KMS-11 (cell line): Measurements from ENCODE around the gene ARHGAP11B.
A peak's percentile ranks its signal among the peaks of the same experiment; 100 is the strongest.
"Not testable (repeated sequence)": the region's sequence is repeated elsewhere in the genome, so short reads cannot be mapped to it uniquely, and the experiment has no call there.

Experiments used
- H2AFZ ChIP-seq: fragments of 200-600 bp; sonication (generic); 2 replicates; pipeline ENCODE4 v1.6.1; 2016; ENCODE audit warnings: antibody characterized with exemption, mixed run types, low read depth
- H3K27ac ChIP-seq: fragments of 200-600 bp; sonication (generic); 2 replicates; pipeline ENCODE4 v1.6.1; 2016; ENCODE audit warnings: mild to moderate bottlenecking, mixed run types
- H3K27me3 ChIP-seq: fragments of 200-600 bp; sonication (generic); 2 replicates; pipeline ENCODE4 v1.6.1; 2017; ENCODE audit warnings: mild to moderate bottlenecking, low read depth, mixed run types, moderate library complexity; ENCODE audit not compliant: insufficient read depth
- H3K36me3 ChIP-seq: fragments of 200-600 bp; sonication (generic); 2 replicates; pipeline ENCODE4 v1.6.1; 2017; ENCODE audit warnings: mild to moderate bottlenecking, mixed run types; ENCODE audit not compliant: insufficient read depth
- H3K4me1 ChIP-seq: fragments of 200-600 bp; sonication (generic); 2 replicates; pipeline ENCODE4 v1.6.1; 2016; ENCODE audit warnings: mild to moderate bottlenecking, low read depth, mixed run types; ENCODE audit not compliant: poor library complexity, severe bottlenecking
- H3K4me2 ChIP-seq: fragments of 200-600 bp; sonication (generic); 2 replicates; pipeline ENCODE4 v1.7.0; 2016; ENCODE audit warnings: mild to moderate bottlenecking, mixed run types
- H3K4me3 ChIP-seq: fragments of 200-600 bp; sonication (generic); IDR thresholded peaks from 2 replicates; pipeline ENCODE4 v1.6.1; 2017; ENCODE audit warnings: low read depth, low read length, mixed read lengths; ENCODE audit not compliant: insufficient read depth
- H3K79me2 ChIP-seq: fragments of 200-600 bp; sonication (generic); 2 replicates; pipeline ENCODE4 v1.6.1; 2016; ENCODE audit warnings: low read depth, mixed run types; ENCODE audit not compliant: insufficient read depth
- H3K9ac ChIP-seq: fragments of 200-600 bp; sonication (generic); 2 replicates; pipeline ENCODE4 v1.6.1; 2016; ENCODE audit warnings: mild to moderate bottlenecking, mixed run types
- H4K20me1 ChIP-seq: fragments of 200-600 bp; sonication (generic); 2 replicates; pipeline ENCODE4 v1.6.1; 2016; ENCODE audit warnings: mild to moderate bottlenecking, mixed run types; ENCODE audit not compliant: insufficient read depth
- TF ChIP-seq, protein P1 (sequence below): fragments of 200-600 bp; sonication (generic); conservative IDR thresholded peaks from 2 replicates; pipeline ENCODE4 v1.6.1; 2017; ENCODE audit warnings: low read depth, mild to moderate bottlenecking, antibody characterized with exemption, low read length, moderate library complexity, mixed read lengths

ARHGAP11B gene

DNA sequence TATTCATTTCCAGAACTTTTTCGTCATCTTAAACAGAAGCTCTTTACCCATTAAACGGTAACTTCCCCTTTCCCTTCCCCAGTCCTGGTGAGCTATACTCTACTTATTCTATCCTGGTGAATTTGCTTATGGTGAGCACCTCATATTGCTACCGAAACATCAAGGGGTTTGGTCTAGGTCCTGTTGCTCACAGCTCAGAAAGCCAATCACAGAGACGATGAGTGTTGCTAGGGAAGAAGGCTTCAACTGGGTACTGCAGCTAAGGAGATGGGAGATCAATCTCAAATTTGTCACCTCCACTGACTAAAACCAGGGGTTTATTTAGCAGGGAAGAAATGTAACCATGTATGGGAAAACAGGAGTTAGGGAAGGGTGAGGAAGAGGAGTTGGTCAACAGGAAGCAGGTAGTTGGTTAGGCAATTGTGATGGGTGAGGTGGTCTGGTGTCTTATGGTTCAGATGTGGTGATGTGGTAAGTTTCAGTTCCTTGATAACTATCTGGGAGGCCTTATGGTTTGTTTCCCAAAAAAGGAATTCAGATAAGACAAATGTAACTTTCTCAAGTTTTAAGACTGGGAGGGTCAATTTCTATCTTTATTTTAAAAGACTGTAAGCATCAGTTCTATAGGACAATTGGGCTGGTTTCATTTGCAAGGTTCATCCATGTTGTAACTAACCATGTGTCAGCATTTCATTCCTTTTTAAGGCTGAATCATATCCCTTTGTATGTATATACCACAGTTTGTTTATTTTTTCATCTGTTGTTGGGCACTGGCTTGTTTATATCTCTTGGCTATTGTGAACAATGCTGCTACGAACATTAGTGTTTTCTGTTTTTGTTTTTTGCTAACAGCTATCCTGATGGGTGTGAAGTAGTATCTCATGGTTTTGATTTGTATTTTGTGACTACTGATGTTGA is 24.3 kb downstream of the ARHGAP11B start:
- Histone ChIP-seq H3K9ac (no peak overlapping the region), H3K4me1 (peaks cover 30% of the 10 kb centered on the region), H4K20me1 (no peaks in the 10 kb centered on the region), H3K27ac (no peak overlapping the region), H3K4me3 (no peak overlapping the region), H3K27me3 (no peaks in the 10 kb centered on the region), H2AFZ (no peak overlapping the region), H3K4me2 (peak overlapping the region; percentile 8; the same call in 1 of the 2 replicates), H3K79me2 (peaks cover 4% of the 10 kb centered on the region; the same call in 1 of the 2 replicates), H3K36me3 (peaks cover 11% of the 10 kb centered on the region; the same call in 1 of the 2 replicates)
- TF ChIP-seq, protein P1, sequence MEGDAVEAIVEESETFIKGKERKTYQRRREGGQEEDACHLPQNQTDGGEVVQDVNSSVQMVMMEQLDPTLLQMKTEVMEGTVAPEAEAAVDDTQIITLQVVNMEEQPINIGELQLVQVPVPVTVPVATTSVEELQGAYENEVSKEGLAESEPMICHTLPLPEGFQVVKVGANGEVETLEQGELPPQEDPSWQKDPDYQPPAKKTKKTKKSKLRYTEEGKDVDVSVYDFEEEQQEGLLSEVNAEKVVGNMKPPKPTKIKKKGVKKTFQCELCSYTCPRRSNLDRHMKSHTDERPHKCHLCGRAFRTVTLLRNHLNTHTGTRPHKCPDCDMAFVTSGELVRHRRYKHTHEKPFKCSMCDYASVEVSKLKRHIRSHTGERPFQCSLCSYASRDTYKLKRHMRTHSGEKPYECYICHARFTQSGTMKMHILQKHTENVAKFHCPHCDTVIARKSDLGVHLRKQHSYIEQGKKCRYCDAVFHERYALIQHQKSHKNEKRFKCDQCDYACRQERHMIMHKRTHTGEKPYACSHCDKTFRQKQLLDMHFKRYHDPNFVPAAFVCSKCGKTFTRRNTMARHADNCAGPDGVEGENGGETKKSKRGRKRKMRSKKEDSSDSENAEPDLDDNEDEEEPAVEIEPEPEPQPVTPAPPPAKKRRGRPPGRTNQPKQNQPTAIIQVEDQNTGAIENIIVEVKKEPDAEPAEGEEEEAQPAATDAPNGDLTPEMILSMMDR, result no peak

DNA sequence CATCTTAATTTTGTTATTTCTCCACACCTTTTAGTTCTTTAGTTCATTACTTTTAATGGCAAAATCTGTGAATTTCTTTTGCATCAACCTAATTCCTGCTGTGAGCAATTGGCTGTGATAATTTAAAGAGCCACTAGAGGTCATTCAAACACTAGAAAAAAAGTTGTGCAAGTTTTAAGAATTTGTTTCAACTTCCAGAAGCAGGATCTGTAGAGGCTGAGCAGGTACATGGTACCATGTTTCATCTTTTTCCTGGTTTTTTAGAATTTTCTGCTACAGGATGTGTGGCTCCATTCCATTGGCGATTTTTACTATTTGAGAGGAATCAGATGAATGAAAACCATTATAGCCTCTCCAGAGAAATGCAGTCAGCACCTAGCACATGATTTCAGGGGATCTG is 35.2 kb downstream of the ARHGAP11B start:
- not testable (repeated sequence) for H4K20me1 ChIP-seq, H3K27me3 ChIP-seq, H3K9ac ChIP-seq, H3K27ac ChIP-seq, H3K4me3 ChIP-seq, H2AFZ ChIP-seq, H3K36me3 ChIP-seq, H3K79me2 ChIP-seq, H3K4me2 ChIP-seq, H3K4me1 ChIP-seq
- TF ChIP-seq, protein P1, result peak; percentile 73

DNA sequence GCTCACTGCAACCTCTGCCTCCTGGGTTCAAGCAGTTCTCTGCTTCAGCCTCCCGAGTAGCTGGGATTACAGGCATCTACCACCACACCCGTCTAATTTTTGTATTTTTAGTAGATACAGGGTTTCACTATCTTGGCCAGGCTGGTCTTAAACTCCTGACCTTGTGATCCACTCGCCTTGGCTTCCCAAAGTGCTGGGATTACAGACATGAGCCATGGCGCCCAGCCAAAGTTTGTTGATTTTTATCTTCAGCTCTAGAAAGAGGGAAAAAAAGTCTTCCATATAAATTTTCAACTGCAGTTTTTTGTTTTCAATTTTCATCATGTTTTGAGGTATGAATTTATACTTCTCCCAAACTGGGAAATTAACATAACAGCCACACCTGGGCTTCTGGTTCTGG is 43.7 kb downstream of the ARHGAP11B start:
- not testable (repeated sequence) for H4K20me1 ChIP-seq, H3K27me3 ChIP-seq, H3K79me2 ChIP-seq, H3K36me3 ChIP-seq, H3K4me3 ChIP-seq, H3K4me2 ChIP-seq, H2AFZ ChIP-seq, H3K27ac ChIP-seq, H3K9ac ChIP-seq, H3K4me1 ChIP-seq

DNA sequence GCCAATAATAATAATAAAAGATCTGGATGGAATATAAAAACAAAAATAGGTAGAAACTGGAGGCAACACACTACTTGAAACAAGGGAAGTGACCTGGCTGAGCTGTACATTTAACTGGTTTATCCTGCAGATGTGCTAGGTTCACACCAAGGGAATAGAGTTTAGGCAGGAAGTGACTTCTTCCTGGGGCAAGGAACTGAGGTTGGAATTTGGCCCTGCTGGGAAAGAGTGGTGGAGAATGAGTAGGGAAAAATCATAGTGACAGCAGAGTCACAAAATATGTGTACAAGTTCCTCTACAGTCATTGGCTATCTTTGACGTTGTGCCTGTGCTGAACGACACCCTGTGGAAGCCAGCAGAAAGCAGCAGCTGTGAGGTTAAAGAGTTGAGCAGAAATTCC is 44.1 kb downstream of the ARHGAP11B start:
- no peak overlapping the region for H3K27ac ChIP-seq
- H3K79me2 ChIP-seq, result peaks cover 3% of the 10 kb centered on the region; the same call in 1 of the 2 replicates
- H3K27me3 ChIP-seq, result no peaks in the 10 kb centered on the region
- peaks cover 5% of the 10 kb centered on the region for H3K36me3 ChIP-seq
- H4K20me1 ChIP-seq, result no peaks in the 10 kb centered on the region
- no peak overlapping the region for H2AFZ ChIP-seq
- H3K4me3 ChIP-seq, result no peak overlapping the region
- H3K4me1 ChIP-seq, result no peaks in the 10 kb centered on the region
- TF ChIP-seq, protein P1, result no peak
- no peak overlapping the region for H3K4me2 ChIP-seq
- no peak overlapping the region for H3K9ac ChIP-seq

DNA sequence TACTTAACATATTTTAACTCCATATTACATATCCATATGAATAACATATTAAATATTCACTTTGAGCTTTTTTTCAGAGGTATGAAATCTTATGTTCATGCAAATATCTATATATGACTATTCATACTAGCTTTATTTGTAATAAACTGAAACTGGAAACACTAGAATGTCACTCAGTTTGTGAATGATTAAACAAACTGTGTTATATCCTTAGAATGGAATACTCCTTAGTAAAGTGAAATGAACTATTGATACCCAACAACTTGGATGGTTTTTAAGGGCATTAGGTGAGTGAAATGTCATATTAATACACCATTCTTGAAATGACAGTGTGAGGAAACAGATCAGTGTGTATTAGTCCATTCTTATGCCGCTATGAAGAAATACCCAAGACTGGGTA is 45.4 kb downstream of the ARHGAP11B start:
- H3K36me3 ChIP-seq, result peaks cover 5% of the 10 kb centered on the region; the same call in 1 of the 2 replicates

More for the DNA sequence above, 45.4 kb downstream of the ARHGAP11B start:
- H3K4me3 ChIP-seq, result no peak overlapping the region
- no peak overlapping the region for H3K27ac ChIP-seq
- peaks cover 3% of the 10 kb centered on the region; the same call in 1 of the 2 replicates for H3K79me2 ChIP-seq
- no peak overlapping the region for H3K4me2 ChIP-seq
- no peaks in the 10 kb centered on the region for H4K20me1 ChIP-seq
- no peak overlapping the region for H2AFZ ChIP-seq
- H3K9ac ChIP-seq, result no peak overlapping the region
- H3K27me3 ChIP-seq, result no peaks in the 10 kb centered on the region
- TF ChIP-seq, protein P1, result no peak
- no peaks in the 10 kb centered on the region for H3K4me1 ChIP-seq
